ENCODE measurements around the gene SLC16A10. TPM values are rescaled to one million over a fixed set of nuclear protein-coding genes. Genes with fewer than 3 reads are reported as not detected.

Gene SLC16A10
- total RNA-seq, 1 experiment from 2014 or later, result 0.05 TPM

DNA sequence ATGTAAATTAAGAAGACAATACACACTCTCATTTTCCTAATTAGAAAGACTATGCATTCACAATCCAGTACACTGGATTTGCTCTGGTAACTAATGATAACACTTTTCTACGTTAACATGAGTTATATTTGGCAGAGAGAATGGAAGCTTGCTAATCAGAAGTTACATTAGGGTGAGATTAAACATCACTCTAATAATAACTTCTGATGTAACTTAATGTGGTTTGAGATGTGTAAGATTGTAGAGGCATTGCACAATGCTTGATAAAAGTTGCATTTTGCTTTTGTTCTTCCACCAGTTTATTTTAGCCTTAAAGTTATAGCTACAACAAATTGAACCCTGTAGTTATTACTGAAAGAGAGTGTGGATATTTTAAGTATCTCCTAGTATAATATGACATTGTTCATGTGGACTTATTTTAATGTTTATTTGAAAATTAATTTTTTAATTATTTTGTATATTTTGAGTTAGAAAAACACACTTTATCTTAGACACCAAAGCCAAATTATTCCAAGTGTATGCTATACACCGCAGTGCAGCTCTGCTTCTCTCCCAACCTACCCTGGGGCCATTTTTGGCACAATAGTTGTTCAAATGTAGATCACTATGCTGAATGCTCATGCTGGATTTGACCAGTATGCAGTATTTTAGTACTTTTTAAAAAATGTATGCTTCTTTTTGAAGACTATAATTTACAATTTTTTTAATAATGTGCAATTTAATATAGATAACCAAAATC is 143.2 kb downstream of the SLC16A10 start:
- peaks cover 9% of the 10 kb centered on the region for H3K9me3 Mint-ChIP-seq (ENCODE audit: unreplicated experiment)
- H3K27me3 Mint-ChIP-seq (ENCODE audit: insufficient read depth, unreplicated experiment), result peaks cover 37% of the 10 kb centered on the region
- BruUV-seq (replicated peaks), result no TSS peak
- no peak for TF ChIP-seq CTCF (IDR thresholded peaks at IDR 0.05; ENCODE audit: unreplicated experiment)
- ChIA-PET CTCF (interaction anchor here (0.8 to 1.8 kb wide), 2 partner anchors 9 to 28 kb away, joined by 3 to 6 read pairs; a partner anchor contains a TSS), POLR2A (interaction anchor here (0.8 to 3.0 kb wide), 6 partner anchors 10 to 415 kb away, joined by 3 to 22 read pairs (median 4); partner anchors contain the start of gene CDK19)
- no peak overlapping the region for H3K4me3 Mint-ChIP-seq (ENCODE audit: unreplicated experiment)
- DNase-seq (ENCODE audit: unreplicated experiment), result peak; percentile 72
- H3K27ac Mint-ChIP-seq (ENCODE audit: low read depth, unreplicated experiment), result no peak overlapping the region
- H3K36me3 Mint-ChIP-seq (ENCODE audit: insufficient read depth, unreplicated experiment), result no peaks in the 10 kb centered on the region
- H3K4me1 Mint-ChIP-seq (ENCODE audit: insufficient read depth, unreplicated experiment), result peaks cover 12% of the 10 kb centered on the region
- intact Hi-C loops (cut with micrococcal nuclease), result no loop called here

DNA sequence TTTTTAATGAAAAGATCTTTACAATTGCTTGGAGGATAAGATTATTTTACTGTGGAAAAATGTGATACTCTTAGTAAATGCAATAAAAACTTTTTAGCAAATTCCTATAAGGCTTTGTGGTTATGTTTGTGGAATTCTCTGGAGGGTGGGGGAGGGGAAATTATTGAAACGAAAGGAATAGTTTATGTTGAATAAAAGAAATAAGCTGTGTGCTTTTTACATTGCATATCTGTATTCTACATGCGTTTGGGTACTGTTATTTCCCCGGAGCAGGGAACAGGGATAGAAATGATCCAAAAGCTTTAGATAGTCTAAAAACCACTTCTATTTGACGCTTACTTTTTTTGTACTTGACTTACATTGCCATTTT is 143.8 kb downstream of the SLC16A10 start:
- no peak for TF ChIP-seq CTCF (IDR thresholded peaks at IDR 0.05; ENCODE audit: unreplicated experiment)
- Mint-ChIP-seq H3K27me3 (ENCODE audit: insufficient read depth, unreplicated experiment) (peaks cover 32% of the 10 kb centered on the region), H3K9me3 (ENCODE audit: unreplicated experiment) (peaks cover 9% of the 10 kb centered on the region), H3K4me3 (ENCODE audit: unreplicated experiment) (no peak overlapping the region), H3K27ac (ENCODE audit: low read depth, unreplicated experiment) (no peak overlapping the region), H3K4me1 (ENCODE audit: insufficient read depth, unreplicated experiment) (peaks cover 12% of the 10 kb centered on the region), H3K36me3 (ENCODE audit: insufficient read depth, unreplicated experiment) (no peaks in the 10 kb centered on the region)
- intact Hi-C loops (cut with micrococcal nuclease), result no loop called here
- no TSS peak for BruUV-seq (replicated peaks)
- CTCF ChIA-PET, result interaction anchor here (1.8 kb wide), 1 partner anchor 28 kb away, joined by 6 read pairs; a partner anchor contains a TSS
- no peak for DNase-seq (ENCODE audit: unreplicated experiment)
- POLR2A ChIA-PET, result interaction anchor here (0.8 to 3.0 kb wide), 4 partner anchors 10 to 173 kb away, joined by 3 to 22 read pairs (median 4); a partner anchor contains a TSS

DNA sequence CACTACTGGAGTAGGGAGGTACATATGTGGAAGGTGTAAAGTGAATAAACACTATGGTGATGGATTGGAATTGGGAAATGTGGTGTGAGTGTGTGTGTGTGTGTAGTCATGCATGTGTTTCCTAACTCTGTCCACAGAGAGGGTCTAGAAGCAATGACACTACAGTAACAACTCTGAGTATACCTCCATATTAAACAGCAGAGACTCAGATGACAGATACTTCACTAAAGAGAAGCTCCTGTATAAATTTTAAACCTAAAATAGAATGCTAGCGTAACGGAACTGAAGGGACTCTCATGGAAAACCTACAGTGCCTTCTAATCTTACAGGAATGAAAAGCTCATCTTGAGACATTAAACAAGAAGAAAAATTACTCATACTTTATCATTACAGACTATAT is 150.5 kb downstream of the SLC16A10 start:
- Mint-ChIP-seq H3K4me3 (ENCODE audit: unreplicated experiment) (no peak overlapping the region), H3K36me3 (ENCODE audit: insufficient read depth, unreplicated experiment) (no peaks in the 10 kb centered on the region), H3K27ac (ENCODE audit: low read depth, unreplicated experiment) (no peak overlapping the region), H3K9me3 (ENCODE audit: unreplicated experiment) (peaks cover 9% of the 10 kb centered on the region), H3K27me3 (ENCODE audit: insufficient read depth, unreplicated experiment) (peaks cover 19% of the 10 kb centered on the region), H3K4me1 (ENCODE audit: insufficient read depth, unreplicated experiment) (no peaks in the 10 kb centered on the region)
- DNase-seq (ENCODE audit: unreplicated experiment), result no peak
- no peak for TF ChIP-seq CTCF (IDR thresholded peaks at IDR 0.05; ENCODE audit: unreplicated experiment)
- ChIA-PET CTCF (interaction anchor here (0.6 to 1.0 kb wide), 3 partner anchors 21 to 481 kb away, joined by 3 to 6 read pairs (median 3); a partner anchor contains a TSS), POLR2A (interaction anchor here (0.7 kb wide), 1 partner anchor 182 kb away, joined by 3 read pairs; no protein-coding TSS in a partner anchor)
- BruUV-seq (replicated peaks), result no TSS peak
- intact Hi-C loops (cut with micrococcal nuclease), result no loop called here

DNA sequence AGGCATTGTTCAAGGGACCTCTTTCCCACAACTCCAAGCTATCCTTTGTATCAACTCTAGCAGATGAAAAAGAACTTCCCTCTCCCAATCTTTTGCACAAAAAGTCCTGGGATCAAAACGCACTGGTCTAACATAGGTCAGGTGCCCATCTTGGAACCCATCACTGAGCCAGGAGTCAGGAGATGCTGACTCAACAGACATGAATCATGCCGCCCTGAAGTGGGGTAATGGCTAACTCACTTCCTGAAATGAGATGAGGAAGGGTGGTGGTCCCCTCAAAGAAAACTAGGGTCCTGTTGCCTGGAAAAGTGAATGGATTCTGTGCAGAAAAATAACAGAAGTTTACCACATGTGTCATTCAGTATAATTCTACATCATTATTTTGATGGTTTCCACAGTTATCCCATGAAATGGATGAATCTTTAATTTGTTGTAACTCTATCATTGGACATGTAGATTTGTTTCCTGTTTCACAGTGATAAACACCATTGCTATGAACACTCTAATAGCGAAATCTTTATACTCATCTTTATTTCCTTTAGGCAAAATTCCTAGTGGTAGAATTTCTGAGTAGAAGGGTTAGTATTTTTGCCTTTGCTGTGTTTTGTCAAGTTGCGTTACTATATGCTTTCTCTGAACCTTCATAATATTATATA is 151.3 kb downstream of the SLC16A10 start:
- H3K4me3 Mint-ChIP-seq (ENCODE audit: unreplicated experiment), result no peak overlapping the region
- no peak for TF ChIP-seq CTCF (IDR thresholded peaks at IDR 0.05; ENCODE audit: unreplicated experiment)
- peaks cover 18% of the 10 kb centered on the region for H3K27me3 Mint-ChIP-seq (ENCODE audit: insufficient read depth, unreplicated experiment)
- H3K9me3 Mint-ChIP-seq (ENCODE audit: unreplicated experiment), result peaks cover 6% of the 10 kb centered on the region
- CTCF ChIA-PET, result interaction anchor here (0.6 to 1.2 kb wide), 3 partner anchors 20 to 480 kb away, joined by 3 to 6 read pairs (median 3); a partner anchor contains a TSS
- no peaks in the 10 kb centered on the region for H3K4me1 Mint-ChIP-seq (ENCODE audit: insufficient read depth, unreplicated experiment)
- POLR2A ChIA-PET, result interaction anchor here (0.7 kb wide), 1 partner anchor 181 kb away, joined by 3 read pairs; no protein-coding TSS in a partner anchor
- no TSS peak for BruUV-seq (replicated peaks)
- H3K27ac Mint-ChIP-seq (ENCODE audit: low read depth, unreplicated experiment), result no peak overlapping the region
- intact Hi-C loops (cut with micrococcal nuclease), result no loop called here
- peak; percentile 63 for DNase-seq (ENCODE audit: unreplicated experiment)
- no peaks in the 10 kb centered on the region for H3K36me3 Mint-ChIP-seq (ENCODE audit: insufficient read depth, unreplicated experiment)
